Uterus (tissue), 4 donors: ENCODE data around the gene KIF1B. TPM values are rescaled to one million over a fixed set of nuclear protein-coding genes. Genes with fewer than 3 reads are reported as not detected.
"Not testable (repeated sequence)": the region's sequence is repeated elsewhere in the genome, so short reads cannot be mapped to it uniquely, and the experiment has no call there.

ENCODE experiments used
- DNase-seq, 2 donors: peaks; one replicate each; pipeline ENCODE4 v3.0.0-alpha.2; 2019 to 2020
- H3K27ac ChIP-seq, 2 donors: fragments of 200-600 bp; sonication (generic); 1 replicate in 1 of 2; 2 replicates in 1 of 2; pipeline ENCODE4 v1.5.1; 2016 to 2018
- H3K27me3 ChIP-seq, 2 donors: fragments of 200-600 bp; sonication (generic); one replicate each; pipeline ENCODE4 v1.5.1; 2018 to 2019; ENCODE audit warnings: control low read depth in 1 of 2
- H3K36me3 ChIP-seq, 2 donors: fragments of 200-600 bp; sonication (generic); one replicate each; pipeline ENCODE4 v1.5.1; 2019; ENCODE audit warnings: control low read depth in 1 of 2
- H3K4me1 ChIP-seq, 2 donors: fragments of 200-600 bp; sonication (generic); one replicate each; pipeline ENCODE4 v1.5.1; 2018 to 2019; ENCODE audit warnings: control low read depth in 1 of 2
- H3K4me3 ChIP-seq, 2 donors: fragments of 200-600 bp; sonication (generic); 1 replicate in 1 of 2; 2 replicates in 1 of 2; pipeline ENCODE4 v1.5.1; 2018 to 2019; ENCODE audit warnings: mild to moderate bottlenecking in 1 of 2
- H3K9me3 ChIP-seq, 2 donors: fragments of 200-600 bp; sonication (generic); one replicate each; pipeline ENCODE4 v1.5.1; 2019; ENCODE audit warnings: control low read depth in 1 of 2
- POLR2A ChIP-seq, 2 donors: fragments of 450-650 bp; IDR thresholded peaks; one replicate each; pipeline ENCODE4 v1.6.1; 2016; ENCODE audit warnings: antibody characterized with exemption in 2 of 2, mild to moderate bottlenecking in 1 of 2, moderate library complexity in 1 of 2
- intact Hi-C: fragments of 100-400 bp; cut with DNase I; formaldehyde crosslinking; loops from one replicate; pipeline ENCODE4 v1.15.1; 2023; ENCODE audit warnings: low total_unique reads
- total RNA-seq, 4 donors: library from RNA; depleted of rRNA in 3 of 4; stranded (reverse); fragments of >200 nt in 3 of 4; gene quantifications; one replicate each; pipeline versions ENCODE4 v1.1.0 to v1.2.4, GENCODE V29; 2014 to 2023
- TF ChIP-seq, protein P1 (sequence below), 4 experiments: fragments of 200-600 bp in 2 of 4; fragments of 450-650 bp in 2 of 4; sonication (generic) in 2 of 4; IDR thresholded peaks; one replicate each; pipeline ENCODE4 v1.5.1; 2016 to 2019; ENCODE audit warnings: antibody characterized with exemption in 4 of 4, mild to moderate bottlenecking in 2 of 4, moderate library complexity in 1 of 4
- donor health status: DM: yes; HTN: yes; CAD: no.

KIF1B gene
- total RNA-seq, 4 donors from 2014 or later: 26.4 to 89.6 (median 45.1) TPM

DNA sequence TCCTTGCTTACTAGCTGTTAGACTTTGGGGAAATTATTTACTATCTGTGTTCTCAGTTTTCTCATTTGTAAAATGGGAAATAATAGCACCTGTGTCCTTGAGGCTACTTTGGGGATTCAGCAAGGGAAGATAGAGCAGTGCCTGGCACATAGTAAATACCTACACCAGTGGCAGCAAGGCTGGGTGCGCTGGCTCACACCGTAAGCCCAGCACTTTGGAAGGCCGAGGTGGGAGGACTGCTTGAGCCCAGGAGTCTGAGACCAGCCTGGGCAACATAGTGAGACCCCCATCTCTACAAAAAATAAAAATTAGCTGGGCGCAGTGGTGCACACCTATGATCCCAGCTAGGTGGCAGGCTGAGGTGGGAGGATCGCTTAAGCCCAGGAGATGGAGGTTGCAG lies 211.3 kb downstream of the KIF1B start:
- no peak overlapping the region for H3K4me3 ChIP-seq
- H3K27me3 ChIP-seq: no peaks in the 10 kb centered on the region
- H3K36me3 ChIP-seq: no peaks in the 10 kb centered on the region
- H3K27ac ChIP-seq: no peak overlapping the region
- H3K9me3 ChIP-seq: no peaks in the 10 kb centered on the region
- TF ChIP-seq, protein P1, sequence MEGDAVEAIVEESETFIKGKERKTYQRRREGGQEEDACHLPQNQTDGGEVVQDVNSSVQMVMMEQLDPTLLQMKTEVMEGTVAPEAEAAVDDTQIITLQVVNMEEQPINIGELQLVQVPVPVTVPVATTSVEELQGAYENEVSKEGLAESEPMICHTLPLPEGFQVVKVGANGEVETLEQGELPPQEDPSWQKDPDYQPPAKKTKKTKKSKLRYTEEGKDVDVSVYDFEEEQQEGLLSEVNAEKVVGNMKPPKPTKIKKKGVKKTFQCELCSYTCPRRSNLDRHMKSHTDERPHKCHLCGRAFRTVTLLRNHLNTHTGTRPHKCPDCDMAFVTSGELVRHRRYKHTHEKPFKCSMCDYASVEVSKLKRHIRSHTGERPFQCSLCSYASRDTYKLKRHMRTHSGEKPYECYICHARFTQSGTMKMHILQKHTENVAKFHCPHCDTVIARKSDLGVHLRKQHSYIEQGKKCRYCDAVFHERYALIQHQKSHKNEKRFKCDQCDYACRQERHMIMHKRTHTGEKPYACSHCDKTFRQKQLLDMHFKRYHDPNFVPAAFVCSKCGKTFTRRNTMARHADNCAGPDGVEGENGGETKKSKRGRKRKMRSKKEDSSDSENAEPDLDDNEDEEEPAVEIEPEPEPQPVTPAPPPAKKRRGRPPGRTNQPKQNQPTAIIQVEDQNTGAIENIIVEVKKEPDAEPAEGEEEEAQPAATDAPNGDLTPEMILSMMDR (IDR thresholded peaks at IDR 0.05): no peak
- TF ChIP-seq POLR2A (IDR thresholded peaks at IDR 0.05): no peak
- DNase-seq: no peak
- H3K4me1 ChIP-seq: no peaks in the 10 kb centered on the region
- intact Hi-C loops: no loop called here

DNA sequence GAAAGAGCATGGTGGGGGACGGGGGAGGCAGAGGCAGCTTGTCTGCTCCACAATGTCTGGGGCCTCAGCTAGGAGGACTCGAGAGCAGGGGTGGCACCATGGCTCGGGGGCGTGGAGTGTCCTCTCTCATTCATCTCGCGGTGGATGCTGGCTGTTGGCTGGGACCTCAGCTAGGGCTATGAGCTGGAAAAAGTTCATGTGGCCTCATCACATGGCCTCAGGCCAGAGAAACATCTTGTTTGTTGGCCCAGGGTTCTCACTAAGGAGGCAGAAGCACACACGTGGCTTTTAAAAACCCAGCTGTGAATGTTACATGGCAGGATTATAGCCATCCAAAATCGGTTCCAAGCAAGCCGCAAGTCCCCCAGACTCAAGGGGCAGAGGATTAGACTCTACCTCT lies 213.7 kb downstream of the KIF1B start:
- Histone ChIP-seq H3K9me3 (no peaks in the 10 kb centered on the region), H3K27me3 (no peaks in the 10 kb centered on the region), H3K36me3 (no peaks in the 10 kb centered on the region), H3K4me3 (no peak overlapping the region), H3K4me1 (no peaks in the 10 kb centered on the region), H3K27ac (no peak overlapping the region)
- peak in 1 of 2 donors; percentile 39 for DNase-seq
- TF ChIP-seq POLR2A (IDR thresholded peaks at IDR 0.05): no peak
- TF ChIP-seq, protein P1 (IDR thresholded peaks at IDR 0.05): no peak
- intact Hi-C loops: no loop called here

DNA sequence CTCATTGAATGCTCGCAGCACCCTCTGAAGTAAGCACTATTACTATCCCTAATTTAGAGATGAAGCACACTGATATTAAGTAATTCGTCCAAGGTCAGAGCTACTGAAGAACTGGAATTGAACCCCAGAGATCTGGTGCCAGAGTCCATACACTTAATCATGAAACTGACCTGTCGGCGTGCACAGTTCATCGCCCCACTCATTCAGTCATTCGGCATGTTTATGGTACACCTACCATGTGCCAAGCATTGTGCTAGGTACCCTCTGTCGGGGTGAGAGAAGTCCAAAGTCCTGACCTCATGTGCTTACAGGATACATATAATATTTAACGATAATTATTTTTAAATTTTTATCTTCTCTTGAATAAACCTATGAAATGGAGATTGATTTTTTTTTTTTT lies 214.3 kb downstream of the KIF1B start:
- no peaks in the 10 kb centered on the region for H3K27me3 ChIP-seq
- DNase-seq: no peak
- H3K4me3 ChIP-seq: no peak overlapping the region
- H3K4me1 ChIP-seq: no peaks in the 10 kb centered on the region
- intact Hi-C loops: loop anchor here (5.0 kb wide), 1 partner anchor 47 kb away; no protein-coding TSS in a partner anchor
- TF ChIP-seq POLR2A (IDR thresholded peaks at IDR 0.05): no peak
- TF ChIP-seq, protein P1 (IDR thresholded peaks at IDR 0.05): no peak
- H3K27ac ChIP-seq: no peak overlapping the region
- H3K36me3 ChIP-seq: no peaks in the 10 kb centered on the region
- no peaks in the 10 kb centered on the region for H3K9me3 ChIP-seq

DNA sequence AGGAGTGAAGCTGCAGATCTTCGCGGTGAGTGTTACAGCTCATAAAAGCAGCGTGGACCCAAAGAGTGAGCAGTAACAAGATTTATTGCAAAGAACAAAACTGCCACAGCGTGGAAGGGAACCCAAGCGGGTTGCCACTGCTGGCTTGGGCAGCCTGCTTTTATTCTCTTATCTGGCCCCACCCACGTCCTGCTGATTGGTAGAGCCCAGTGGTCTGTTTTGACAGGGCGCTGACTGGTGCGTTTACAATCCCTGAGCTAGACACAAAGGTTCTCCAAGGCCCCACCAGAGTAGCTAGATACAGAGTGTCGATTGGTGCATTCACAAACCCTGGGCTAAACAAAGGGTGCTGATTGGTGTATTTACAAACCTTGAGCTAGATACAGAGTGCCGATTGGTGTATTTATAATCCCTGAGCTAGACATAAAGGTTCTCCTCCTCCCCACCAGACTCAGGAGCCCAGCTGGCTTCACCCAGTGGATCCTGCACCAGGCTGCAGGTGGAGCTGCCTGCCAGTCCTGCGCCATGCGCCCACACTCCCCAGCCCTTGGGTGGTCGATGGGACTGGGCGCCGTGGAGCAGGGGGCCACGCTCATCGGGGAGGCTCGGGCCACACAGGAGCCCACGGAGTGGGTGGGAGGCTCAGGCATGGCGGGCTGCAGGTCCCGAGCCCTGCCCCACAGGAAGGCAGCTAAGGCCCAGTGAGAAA lies 215.6 kb downstream of the KIF1B start:
- not testable (repeated sequence) for H3K4me3 ChIP-seq, H3K9me3 ChIP-seq, DNase-seq, H3K4me1 ChIP-seq, H3K27ac ChIP-seq, H3K36me3 ChIP-seq, H3K27me3 ChIP-seq
- intact Hi-C loops: loop anchor here (5.0 kb wide), 1 partner anchor 49 kb away; no protein-coding TSS in a partner anchor

DNA sequence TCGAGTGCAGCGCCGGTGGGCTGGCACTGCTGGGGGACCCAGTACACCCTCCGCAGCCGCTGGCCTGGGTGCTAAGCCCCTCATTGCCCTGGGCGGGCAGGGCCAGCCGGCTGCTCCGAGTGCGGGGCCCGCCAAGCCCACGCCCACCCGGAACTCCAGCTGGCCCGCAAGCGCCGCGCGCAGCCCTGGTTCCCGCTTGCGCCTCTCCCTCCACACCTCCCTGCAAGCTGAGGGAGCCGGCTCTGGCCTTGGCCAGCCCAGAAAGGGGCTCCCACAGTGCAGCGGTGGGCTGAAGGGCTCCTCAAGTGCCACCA lies 216.1 kb downstream of the KIF1B start:
- H3K4me1 ChIP-seq, DNase-seq, H3K4me3 ChIP-seq, H3K36me3 ChIP-seq, H3K27me3 ChIP-seq, H3K27ac ChIP-seq, H3K9me3 ChIP-seq: not testable (repeated sequence)
- intact Hi-C loops: loop anchor here (5.0 kb wide), 1 partner anchor 49 kb away; no protein-coding TSS in a partner anchor

DNA sequence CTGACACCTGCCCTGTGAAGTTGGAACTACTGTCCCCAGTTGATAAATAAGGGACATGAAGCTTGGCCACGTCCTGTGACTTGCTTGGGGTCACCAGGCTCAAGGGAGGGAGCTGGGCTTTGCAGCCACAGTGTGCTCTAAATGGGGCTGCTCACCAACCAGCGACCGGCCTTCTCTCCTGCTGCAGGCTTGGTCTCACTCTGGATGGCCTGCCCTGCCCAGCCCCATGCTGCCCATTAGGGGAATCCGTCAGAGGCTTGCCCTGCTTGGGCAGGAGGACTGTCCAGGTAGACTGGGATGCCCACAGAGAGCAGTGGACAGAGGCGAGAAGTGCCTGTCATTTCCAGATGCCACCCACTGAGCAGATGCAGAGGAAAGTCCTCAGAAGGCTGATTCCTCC lies 218.6 kb downstream of the KIF1B start:
- no peaks in the 10 kb centered on the region for H3K4me1 ChIP-seq
- no peak for DNase-seq
- TF ChIP-seq, protein P1 (IDR thresholded peaks at IDR 0.05): no peak
- no peak for TF ChIP-seq POLR2A (IDR thresholded peaks at IDR 0.05)
- H3K27ac ChIP-seq: no peak overlapping the region
- no peaks in the 10 kb centered on the region for H3K27me3 ChIP-seq
- H3K36me3 ChIP-seq: no peaks in the 10 kb centered on the region
- no peaks in the 10 kb centered on the region for H3K9me3 ChIP-seq
- no peak overlapping the region for H3K4me3 ChIP-seq
- intact Hi-C loops: loop anchor here (5.0 kb wide), 1 partner anchor 52 kb away; no protein-coding TSS in a partner anchor
